ENCODE results near the gene PTPN23.

PTPN23 gene

DNA sequence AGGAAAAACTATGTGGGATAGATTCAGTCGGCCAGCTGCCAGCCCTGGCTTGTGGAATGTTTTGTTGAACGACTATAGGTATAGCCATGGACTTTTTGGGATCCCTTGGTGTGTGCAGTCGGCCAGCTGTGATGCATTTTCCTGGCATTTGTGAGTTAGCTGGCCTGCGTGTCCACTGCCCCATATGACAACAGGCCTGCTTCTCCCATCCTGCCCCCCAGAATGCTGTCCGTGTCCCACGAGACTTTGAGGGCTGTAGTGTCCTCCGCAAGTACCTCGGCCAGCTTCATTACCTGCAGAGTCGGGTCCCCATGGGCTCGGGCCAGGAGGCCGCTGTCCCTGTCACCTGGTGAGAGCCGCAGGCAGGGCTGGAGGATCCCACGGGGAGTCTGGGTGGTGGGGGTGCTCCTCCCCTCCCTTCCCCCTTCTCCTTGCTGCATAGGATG lies 23.6 kb downstream of the PTPN23 start:
- H3K27ac ChIP-seq (ENCODE audit: extremely low read depth, low read depth, low read length): no peak overlapping the region
- CTCF ChIA-PET: interaction anchor here (0.6 to 1.2 kb wide), 2 partner anchors 10 to 16 kb away, joined by 4 read pairs; no protein-coding TSS in a partner anchor
- POLR2A ChIA-PET: interaction anchor here (0.6 to 0.9 kb wide), 2 partner anchors 37 to 50 kb away, joined by 3 to 9 read pairs; no protein-coding TSS in a partner anchor
- TF ChIP-seq, protein P1, sequence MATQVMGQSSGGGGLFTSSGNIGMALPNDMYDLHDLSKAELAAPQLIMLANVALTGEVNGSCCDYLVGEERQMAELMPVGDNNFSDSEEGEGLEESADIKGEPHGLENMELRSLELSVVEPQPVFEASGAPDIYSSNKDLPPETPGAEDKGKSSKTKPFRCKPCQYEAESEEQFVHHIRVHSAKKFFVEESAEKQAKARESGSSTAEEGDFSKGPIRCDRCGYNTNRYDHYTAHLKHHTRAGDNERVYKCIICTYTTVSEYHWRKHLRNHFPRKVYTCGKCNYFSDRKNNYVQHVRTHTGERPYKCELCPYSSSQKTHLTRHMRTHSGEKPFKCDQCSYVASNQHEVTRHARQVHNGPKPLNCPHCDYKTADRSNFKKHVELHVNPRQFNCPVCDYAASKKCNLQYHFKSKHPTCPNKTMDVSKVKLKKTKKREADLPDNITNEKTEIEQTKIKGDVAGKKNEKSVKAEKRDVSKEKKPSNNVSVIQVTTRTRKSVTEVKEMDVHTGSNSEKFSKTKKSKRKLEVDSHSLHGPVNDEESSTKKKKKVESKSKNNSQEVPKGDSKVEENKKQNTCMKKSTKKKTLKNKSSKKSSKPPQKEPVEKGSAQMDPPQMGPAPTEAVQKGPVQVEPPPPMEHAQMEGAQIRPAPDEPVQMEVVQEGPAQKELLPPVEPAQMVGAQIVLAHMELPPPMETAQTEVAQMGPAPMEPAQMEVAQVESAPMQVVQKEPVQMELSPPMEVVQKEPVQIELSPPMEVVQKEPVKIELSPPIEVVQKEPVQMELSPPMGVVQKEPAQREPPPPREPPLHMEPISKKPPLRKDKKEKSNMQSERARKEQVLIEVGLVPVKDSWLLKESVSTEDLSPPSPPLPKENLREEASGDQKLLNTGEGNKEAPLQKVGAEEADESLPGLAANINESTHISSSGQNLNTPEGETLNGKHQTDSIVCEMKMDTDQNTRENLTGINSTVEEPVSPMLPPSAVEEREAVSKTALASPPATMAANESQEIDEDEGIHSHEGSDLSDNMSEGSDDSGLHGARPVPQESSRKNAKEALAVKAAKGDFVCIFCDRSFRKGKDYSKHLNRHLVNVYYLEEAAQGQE (tag by site-specific recombination; IDR thresholded peaks at IDR 0.05): no peak
- no peak for TF ChIP-seq ZNF37A (tag by site-specific recombination; IDR thresholded peaks at IDR 0.05)
- TF ChIP-seq ZNF423 (tag by site-specific recombination; IDR thresholded peaks at IDR 0.05): no peak
- TF ChIP-seq, protein P2, sequence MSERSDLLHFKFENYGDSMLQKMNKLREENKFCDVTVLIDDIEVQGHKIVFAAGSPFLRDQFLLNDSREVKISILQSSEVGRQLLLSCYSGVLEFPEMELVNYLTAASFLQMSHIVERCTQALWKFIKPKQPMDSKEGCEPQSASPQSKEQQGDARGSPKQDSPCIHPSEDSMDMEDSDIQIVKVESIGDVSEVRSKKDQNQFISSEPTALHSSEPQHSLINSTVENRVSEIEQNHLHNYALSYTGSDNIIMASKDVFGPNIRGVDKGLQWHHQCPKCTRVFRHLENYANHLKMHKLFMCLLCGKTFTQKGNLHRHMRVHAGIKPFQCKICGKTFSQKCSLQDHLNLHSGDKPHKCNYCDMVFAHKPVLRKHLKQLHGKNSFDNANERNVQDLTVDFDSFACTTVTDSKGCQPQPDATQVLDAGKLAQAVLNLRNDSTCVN (tag by site-specific recombination; optimal IDR thresholded peaks at IDR 0.05): no peak
- TF ChIP-seq, protein P3, sequence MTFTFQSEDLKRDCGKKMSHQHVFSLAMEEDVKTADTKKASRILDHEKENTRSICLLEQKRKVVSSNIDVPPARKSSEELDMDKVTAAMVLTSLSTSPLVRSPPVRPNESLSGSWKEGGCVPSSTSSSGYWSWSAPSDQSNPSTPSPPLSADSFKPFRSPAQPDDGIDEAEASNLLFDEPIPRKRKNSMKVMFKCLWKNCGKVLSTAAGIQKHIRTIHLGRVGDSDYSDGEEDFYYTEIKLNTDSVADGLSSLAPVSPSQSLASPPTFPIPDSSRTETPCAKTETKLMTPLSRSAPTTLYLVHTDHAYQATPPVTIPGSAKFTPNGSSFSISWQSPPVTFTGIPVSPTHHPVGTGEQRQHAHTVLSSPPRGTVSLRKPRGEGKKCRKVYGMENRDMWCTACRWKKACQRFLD (tag by site-specific recombination; IDR thresholded peaks at IDR 0.05): no peak
- no peak for TF ChIP-seq ZNF558 (tag by site-specific recombination; IDR thresholded peaks at IDR 0.05)
- TF ChIP-seq ZNF626 (tag by site-specific recombination; IDR thresholded peaks at IDR 0.05): no peak
- TF ChIP-seq YY1 (tag by site-specific recombination; IDR thresholded peaks at IDR 0.05): no peak
- TF ChIP-seq SETDB1 (IDR thresholded peaks at IDR 0.05; ENCODE audit: insufficient read length, low read length): no peak
- TF ChIP-seq, protein P4, sequence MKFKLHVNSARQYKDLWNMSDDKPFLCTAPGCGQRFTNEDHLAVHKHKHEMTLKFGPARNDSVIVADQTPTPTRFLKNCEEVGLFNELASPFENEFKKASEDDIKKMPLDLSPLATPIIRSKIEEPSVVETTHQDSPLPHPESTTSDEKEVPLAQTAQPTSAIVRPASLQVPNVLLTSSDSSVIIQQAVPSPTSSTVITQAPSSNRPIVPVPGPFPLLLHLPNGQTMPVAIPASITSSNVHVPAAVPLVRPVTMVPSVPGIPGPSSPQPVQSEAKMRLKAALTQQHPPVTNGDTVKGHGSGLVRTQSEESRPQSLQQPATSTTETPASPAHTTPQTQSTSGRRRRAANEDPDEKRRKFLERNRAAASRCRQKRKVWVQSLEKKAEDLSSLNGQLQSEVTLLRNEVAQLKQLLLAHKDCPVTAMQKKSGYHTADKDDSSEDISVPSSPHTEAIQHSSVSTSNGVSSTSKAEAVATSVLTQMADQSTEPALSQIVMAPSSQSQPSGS (tag by site-specific recombination; IDR thresholded peaks at IDR 0.05; ENCODE audit: low read depth): no peak
- TF ChIP-seq ZNF747 (tag by site-specific recombination; IDR thresholded peaks at IDR 0.05): no peak
- TF ChIP-seq OSR2 (tag by site-specific recombination; IDR thresholded peaks at IDR 0.05): no peak
- TF ChIP-seq ZNF571 (tag by site-specific recombination; IDR thresholded peaks at IDR 0.05): no peak
- TF ChIP-seq ZNF777 (tag by site-specific recombination; IDR thresholded peaks at IDR 0.05; ENCODE audit: borderline replicate concordance): no peak
- TF ChIP-seq, protein P5, sequence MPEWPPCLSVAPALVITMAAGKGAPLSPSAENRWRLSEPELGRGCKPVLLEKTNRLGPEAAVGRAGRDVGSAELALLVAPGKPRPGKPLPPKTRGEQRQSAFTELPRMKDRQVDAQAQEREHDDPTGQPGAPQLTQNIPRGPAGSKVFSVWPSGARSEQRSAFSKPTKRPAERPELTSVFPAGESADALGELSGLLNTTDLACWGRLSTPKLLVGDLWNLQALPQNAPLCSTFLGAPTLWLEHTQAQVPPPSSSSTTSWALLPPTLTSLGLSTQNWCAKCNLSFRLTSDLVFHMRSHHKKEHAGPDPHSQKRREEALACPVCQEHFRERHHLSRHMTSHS (tag by site-specific recombination; IDR thresholded peaks at IDR 0.05): no peak
- TF ChIP-seq ZBTB1 (tag by site-specific recombination; IDR thresholded peaks at IDR 0.05): no peak
- TF ChIP-seq ZNF223 (tag by site-specific recombination; IDR thresholded peaks at IDR 0.05): no peak
- peaks cover 0 to 34% of the 10 kb centered on the region in 2 experiments; a peak in 2 of 3 replicates for H3K36me3 ChIP-seq (ENCODE audit: control insufficient read depth in 2 of 2, insufficient read depth in 1 of 2, low read length in 2 of 2)
- no peaks in the 10 kb centered on the region for H3K9me3 ChIP-seq (ENCODE audit: control insufficient read depth, insufficient read depth, low read depth, low read length)
- H3K4me3 ChIP-seq (ENCODE audit: low read depth, low read length): no peak overlapping the region
- no peaks in the 10 kb centered on the region for H3K4me1 ChIP-seq (ENCODE audit: control insufficient read depth, insufficient read depth, low read length)
